GM23338 (cell line): ENCODE results near the gene FOXC2. TPM values are rescaled to one million over a fixed set of nuclear protein-coding genes. Genes with fewer than 3 reads are reported as not detected.

Experiments used
- ATAC-seq: fragments of 200-7000 bp; cut with Tn5 transposase; 3 replicates; pipeline ENCODE4 v1.9.1; 2020
- DNase-seq: peaks from one replicate; pipeline ENCODE4 v3.0.0-alpha.2; 2015; ENCODE audit warnings: low spot score
- H2AFZ ChIP-seq: fragments of 200-600 bp; sonication (generic); 2 replicates; pipeline ENCODE4 v1.8.0; 2016; ENCODE audit warnings: antibody characterized with exemption, mild to moderate bottlenecking, moderate library complexity
- H3F3A ChIP-seq: fragments of 200-600 bp; sonication (generic); replicated peaks from 2 replicates; pipeline ENCODE4 v1.8.0; 2017; ENCODE audit warnings: antibody characterized with exemption, mixed run types, low read depth
- H3K27ac ChIP-seq: fragments of 200-600 bp; sonication (generic); 2 replicates; pipeline ENCODE4 v1.6.1; 2016; ENCODE audit warnings: low read depth
- H3K27me3 ChIP-seq: fragments of 200-600 bp; sonication (generic); 2 replicates; pipeline ENCODE4 v1.8.0; 2016; ENCODE audit warnings: mild to moderate bottlenecking, mixed run types, moderate library complexity; ENCODE audit not compliant: insufficient read depth
- H3K36me3 ChIP-seq: fragments of 200-600 bp; sonication (generic); 2 replicates; pipeline ENCODE4 v1.8.0; 2016; ENCODE audit warnings: mild to moderate bottlenecking; ENCODE audit not compliant: insufficient read depth
- H3K4me1 ChIP-seq: fragments of 200-600 bp; sonication (generic); 2 replicates; pipeline ENCODE4 v1.8.0; 2016; ENCODE audit warnings: mild to moderate bottlenecking, moderate library complexity; ENCODE audit not compliant: insufficient read depth
- H3K4me2 ChIP-seq: fragments of 200-600 bp; sonication (generic); 2 replicates; pipeline ENCODE4 v1.7.1; 2017; ENCODE audit warnings: mixed run types
- H3K4me3 ChIP-seq: fragments of 200-600 bp; sonication (generic); 2 replicates; pipeline ENCODE4 v1.6.1; 2016; ENCODE audit warnings: mixed run types
- H3K79me2 ChIP-seq: fragments of 200-600 bp; sonication (generic); replicated peaks from 2 replicates; pipeline ENCODE4 v1.8.0; 2017; ENCODE audit warnings: mild to moderate bottlenecking; ENCODE audit not compliant: insufficient read depth
- H3K9me2 ChIP-seq: fragments of 200-600 bp; sonication (generic); 2 replicates; pipeline ENCODE4 v1.8.0; 2017; ENCODE audit not compliant: insufficient read depth
- H4K20me1 ChIP-seq: fragments of 200-600 bp; sonication (generic); replicated peaks from 2 replicates; pipeline ENCODE4 v1.8.0; 2017; ENCODE audit warnings: mild to moderate bottlenecking; ENCODE audit not compliant: insufficient read depth
- H3K27ac Mint-ChIP-seq: 2 replicates; pipeline ENCODE4 v1.8.0; 2020; ENCODE audit warnings: inconsistent platforms, mild to moderate bottlenecking, moderate library complexity, mixed read lengths
- H3K27me3 Mint-ChIP-seq: 3 replicates; pipeline ENCODE4 v1.8.0; 2022; ENCODE audit warnings: low read depth, mild to moderate bottlenecking, moderate library complexity, mixed read lengths, inconsistent platforms; ENCODE audit not compliant: insufficient read depth, poor library complexity
- H3K36me3 Mint-ChIP-seq: 3 replicates; pipeline ENCODE4 v1.8.0; 2021; ENCODE audit warnings: low read depth, mild to moderate bottlenecking, inconsistent platforms, moderate library complexity, mixed read lengths
- H3K4me1 Mint-ChIP-seq: 3 replicates; pipeline ENCODE4 v1.8.0; 2020; ENCODE audit warnings: mild to moderate bottlenecking, inconsistent platforms, mixed read lengths
- H3K4me3 Mint-ChIP-seq: 3 replicates; pipeline ENCODE4 v1.8.0; 2021; ENCODE audit warnings: moderate library complexity, mild to moderate bottlenecking, inconsistent platforms, mixed read lengths
- H3K9me3 Mint-ChIP-seq: 3 replicates; pipeline ENCODE4 v1.8.0; 2020; ENCODE audit warnings: moderate library complexity, mild to moderate bottlenecking, inconsistent platforms, mixed read lengths
- CTCF ChIP-seq, 2 experiments: fragments of 200-600 bp in 1 of 2; sonication (generic) in 1 of 2; conservative IDR thresholded peaks; 2 replicates each; pipeline versions ENCODE4 v1.5.1 to v1.6.1; 2016 to 2017; ENCODE audit warnings: antibody characterized with exemption in 2 of 2, low read depth in 2 of 2, mild to moderate bottlenecking in 2 of 2, moderate library complexity in 1 of 2
- ETS1 ChIP-seq: IDR thresholded peaks from 2 replicates; pipeline ENCODE4 v1.6.1; 2016; ENCODE audit warnings: antibody characterized with exemption
- EZH2phosphoT487 ChIP-seq: fragments of 200-600 bp; sonication (generic); IDR thresholded peaks from one replicate; pipeline ENCODE4 v1.8.1; 2018; ENCODE audit warnings: antibody characterized with exemption; ENCODE audit not compliant: unreplicated experiment
- POLR2AphosphoS5 ChIP-seq: IDR thresholded peaks from 2 replicates; pipeline ENCODE4 v1.6.1; 2016; ENCODE audit warnings: antibody characterized with exemption, low read depth
- REST ChIP-seq: IDR thresholded peaks from one replicate; pipeline ENCODE4 v1.6.1; 2018; ENCODE audit warnings: antibody characterized with exemption; ENCODE audit not compliant: unreplicated experiment
- STAT1 ChIP-seq: IDR thresholded peaks from one replicate; pipeline ENCODE4 v1.6.1; 2016; ENCODE audit warnings: antibody characterized with exemption; ENCODE audit not compliant: unreplicated experiment
- ZNF114 ChIP-seq: fragments of 250-450 bp; sonication (Bioruptor Pico); IDR thresholded peaks from 2 replicates; pipeline ENCODE4 v1.5.0; 2020; ENCODE audit warnings: mild to moderate bottlenecking, moderate library complexity
- polyA plus RNA-seq: library from polyadenylated mRNA; unstranded; fragments of >200 nt; fragmentation: Nextera tagmentation; extraction: Ambion mirVana; gene quantifications from 2 replicates; pipeline ENCODE4 v1.2.1, GENCODE V29; 2016
- total RNA-seq: library from RNA; depleted of rRNA; stranded (reverse); fragments of >200 nt; shearing (Covaris generic); gene quantifications from 2 replicates; pipeline ENCODE4 v1.2.3, GENCODE V29; 2014

Gene FOXC2
- total and polyA plus RNA-seq, 2 experiments from 2014 or later, result 0.16 TPM; not detected in 1

GRCh38 chr16:86537486-86537885 lies 29.1 kb upstream of the FOXC2 start:
- Mint-ChIP-seq H3K9me3 (no peaks in the 10 kb centered on the region), H3K27me3 (peaks cover 3% of the 10 kb centered on the region), H3K4me3 (no peak overlapping the region), H3K36me3 (peaks cover 10% of the 10 kb centered on the region; the same call in 2 of the 3 replicates), H3K27ac (no peak overlapping the region), H3K4me1 (no peaks in the 10 kb centered on the region)
- no peaks in the 10 kb centered on the region for H3K79me2 ChIP-seq
- H4K20me1 ChIP-seq, result no peaks in the 10 kb centered on the region
- ATAC-seq (no peak), DNase-seq (no peak)
- H3F3A ChIP-seq, result no peaks in the 10 kb centered on the region
- no peaks in the 10 kb centered on the region for H3K9me2 ChIP-seq
- H3K4me2 ChIP-seq, result no peak overlapping the region
- no peaks in the 10 kb centered on the region for H3K27me3 ChIP-seq
- H3K4me3 ChIP-seq, result no peak overlapping the region
- TF ChIP-seq ETS1 (no peak), POLR2AphosphoS5 (no peak), REST (no peak)
- no peaks in the 10 kb centered on the region; the same call in 1 of the 2 replicates for H3K36me3 ChIP-seq
- no peak overlapping the region for H2AFZ ChIP-seq
- no peaks in the 10 kb centered on the region for H3K4me1 ChIP-seq
- H3K27ac ChIP-seq, result no peak overlapping the region

GRCh38 chr16:86538196-86538780 lies 28.3 kb upstream of the FOXC2 start:
- Histone ChIP-seq H3K4me1 (no peaks in the 10 kb centered on the region), H3K4me2 (no peak overlapping the region), H2AFZ (no peak overlapping the region), H3K9me2 (no peaks in the 10 kb centered on the region), H3F3A (no peaks in the 10 kb centered on the region), H3K4me3 (no peak overlapping the region), H3K79me2 (no peaks in the 10 kb centered on the region), H3K36me3 (no peaks in the 10 kb centered on the region; the same call in 1 of the 2 replicates), H4K20me1 (no peaks in the 10 kb centered on the region), H3K27ac (no peak overlapping the region), H3K27me3 (no peaks in the 10 kb centered on the region)
- Mint-ChIP-seq H3K27ac (no peak overlapping the region), H3K9me3 (no peaks in the 10 kb centered on the region), H3K27me3 (peaks cover 3% of the 10 kb centered on the region), H3K36me3 (peaks cover 10% of the 10 kb centered on the region; the same call in 2 of the 3 replicates), H3K4me1 (no peaks in the 10 kb centered on the region), H3K4me3 (no peak overlapping the region)
- DNase-seq (no peak), ATAC-seq (no peak)
- TF ChIP-seq STAT1, result no peak
- no peak for TF ChIP-seq REST
- no peak for TF ChIP-seq EZH2phosphoT487
- no peak for TF ChIP-seq ZNF114 (CRISPR knock-in tag)
- TF ChIP-seq CTCF (conservative IDR thresholded peaks at IDR 0.05; ENCODE audit: low read depth in 2 of 2), result no peak
